HepG2 (cell line): ENCODE results near the gene FAM170B.

Experiments used
- IKZF1 ChIP-seq: fragments of 450-650 bp; IDR thresholded peaks from 2 replicates; pipeline ENCODE4 v1.7.1; 2016
- KLF11 ChIP-seq: IDR thresholded peaks from 2 replicates; pipeline ENCODE4 v1.6.1; 2016; ENCODE audit warnings: missing compliant biosample characterization
- POLR2AphosphoS5 ChIP-seq: IDR thresholded peaks from 2 replicates; pipeline ENCODE4 v1.6.1; 2012; ENCODE audit warnings: low read depth, low read length
- TF ChIP-seq, protein P1 (sequence below): sonication (generic); formaldehyde crosslinking; IDR thresholded peaks from 2 replicates; pipeline ENCODE4 v1.4.0; 2020; ENCODE audit warnings: mild to moderate bottlenecking, missing genetic modification reagents
- TF ChIP-seq, protein P2 (sequence below): sonication (generic); formaldehyde crosslinking; IDR thresholded peaks from 2 replicates; pipeline ENCODE4 v1.5.0; 2020; ENCODE audit warnings: missing genetic modification reagents, mild to moderate bottlenecking, borderline replicate concordance

DNA sequence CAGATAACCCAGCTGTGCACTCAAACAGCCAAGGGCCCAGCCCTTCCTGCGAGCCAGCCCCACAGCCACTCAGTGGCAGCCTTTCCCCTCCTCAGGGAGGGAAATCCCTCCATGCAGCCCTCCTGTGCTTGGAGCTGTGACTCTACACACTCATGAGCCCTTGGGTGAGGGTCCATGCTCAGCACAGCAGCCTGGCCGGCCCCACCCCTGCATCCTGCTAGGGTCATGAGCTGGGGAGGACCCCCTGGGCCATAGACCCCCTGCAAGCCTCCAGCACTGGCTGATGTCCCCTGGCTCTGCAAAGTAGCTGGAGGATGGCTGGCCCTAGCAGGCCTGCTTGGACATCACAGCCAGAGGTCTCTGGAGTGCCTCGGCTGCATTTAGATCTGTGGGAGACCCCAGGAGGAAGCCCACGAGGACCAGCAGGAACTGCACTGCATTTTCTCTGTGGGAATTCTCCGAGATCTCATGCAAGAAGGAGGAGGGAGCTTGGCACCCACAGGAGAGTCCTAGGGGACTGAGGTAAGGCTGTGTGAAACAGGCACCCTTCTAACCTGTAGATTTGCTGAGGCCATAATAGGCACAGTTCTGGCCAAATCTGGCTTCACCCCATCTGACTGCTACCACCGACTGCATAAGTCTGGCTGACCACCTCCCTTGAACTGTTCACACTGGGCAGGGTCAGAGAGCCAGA, 37.0 kb upstream of the FAM170B start:
- TF ChIP-seq, protein P1, sequence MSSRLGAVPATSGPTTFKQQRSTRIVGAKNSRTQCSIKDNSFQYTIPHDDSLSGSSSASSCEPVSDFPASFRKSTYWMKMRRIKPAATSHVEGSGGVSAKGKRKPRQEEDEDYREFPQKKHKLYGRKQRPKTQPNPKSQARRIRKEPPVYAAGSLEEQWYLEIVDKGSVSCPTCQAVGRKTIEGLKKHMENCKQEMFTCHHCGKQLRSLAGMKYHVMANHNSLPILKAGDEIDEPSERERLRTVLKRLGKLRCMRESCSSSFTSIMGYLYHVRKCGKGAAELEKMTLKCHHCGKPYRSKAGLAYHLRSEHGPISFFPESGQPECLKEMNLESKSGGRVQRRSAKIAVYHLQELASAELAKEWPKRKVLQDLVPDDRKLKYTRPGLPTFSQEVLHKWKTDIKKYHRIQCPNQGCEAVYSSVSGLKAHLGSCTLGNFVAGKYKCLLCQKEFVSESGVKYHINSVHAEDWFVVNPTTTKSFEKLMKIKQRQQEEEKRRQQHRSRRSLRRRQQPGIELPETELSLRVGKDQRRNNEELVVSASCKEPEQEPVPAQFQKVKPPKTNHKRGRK (CRISPR knock-in tag): no peak
- TF ChIP-seq IKZF1: no peak
- TF ChIP-seq, protein P2, sequence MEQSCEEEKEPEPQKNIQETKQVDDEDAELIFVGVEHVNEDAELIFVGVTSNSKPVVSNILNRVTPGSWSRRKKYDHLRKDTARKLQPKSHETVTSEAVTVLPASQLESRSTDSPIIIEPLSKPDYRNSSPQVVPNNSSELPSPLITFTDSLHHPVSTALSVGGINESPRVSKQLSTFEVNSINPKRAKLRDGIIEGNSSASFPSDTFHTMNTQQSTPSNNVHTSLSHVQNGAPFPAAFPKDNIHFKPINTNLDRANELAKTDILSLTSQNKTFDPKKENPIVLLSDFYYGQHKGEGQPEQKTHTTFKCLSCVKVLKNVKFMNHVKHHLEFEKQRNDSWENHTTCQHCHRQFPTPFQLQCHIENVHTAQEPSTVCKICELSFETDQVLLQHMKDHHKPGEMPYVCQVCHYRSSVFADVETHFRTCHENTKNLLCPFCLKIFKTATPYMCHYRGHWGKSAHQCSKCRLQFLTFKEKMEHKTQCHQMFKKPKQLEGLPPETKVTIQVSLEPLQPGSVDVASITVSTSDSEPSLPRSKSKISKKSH (CRISPR knock-in tag): no peak
- no peak for TF ChIP-seq POLR2AphosphoS5
- TF ChIP-seq KLF11: no peak
